Uterus (tissue), 2 donors: ENCODE results near the gene PEAK1.

Experiments used
- POLR2A ChIP-seq, 2 donors: fragments of 450-650 bp; IDR thresholded peaks; one replicate each; pipeline ENCODE4 v1.6.1; 2016; ENCODE audit warnings: antibody characterized with exemption in 2 of 2, mild to moderate bottlenecking in 1 of 2, moderate library complexity in 1 of 2
- TF ChIP-seq, protein P1 (sequence below), 4 experiments: fragments of 200-600 bp in 2 of 4; fragments of 450-650 bp in 2 of 4; sonication (generic) in 2 of 4; IDR thresholded peaks; one replicate each; pipeline ENCODE4 v1.5.1; 2016 to 2019; ENCODE audit warnings: antibody characterized with exemption in 4 of 4, mild to moderate bottlenecking in 2 of 4, moderate library complexity in 1 of 4

GRCh38 chr15:77276943-77277342 lies 143.0 kb downstream of the PEAK1 start:
- TF ChIP-seq, protein P1, sequence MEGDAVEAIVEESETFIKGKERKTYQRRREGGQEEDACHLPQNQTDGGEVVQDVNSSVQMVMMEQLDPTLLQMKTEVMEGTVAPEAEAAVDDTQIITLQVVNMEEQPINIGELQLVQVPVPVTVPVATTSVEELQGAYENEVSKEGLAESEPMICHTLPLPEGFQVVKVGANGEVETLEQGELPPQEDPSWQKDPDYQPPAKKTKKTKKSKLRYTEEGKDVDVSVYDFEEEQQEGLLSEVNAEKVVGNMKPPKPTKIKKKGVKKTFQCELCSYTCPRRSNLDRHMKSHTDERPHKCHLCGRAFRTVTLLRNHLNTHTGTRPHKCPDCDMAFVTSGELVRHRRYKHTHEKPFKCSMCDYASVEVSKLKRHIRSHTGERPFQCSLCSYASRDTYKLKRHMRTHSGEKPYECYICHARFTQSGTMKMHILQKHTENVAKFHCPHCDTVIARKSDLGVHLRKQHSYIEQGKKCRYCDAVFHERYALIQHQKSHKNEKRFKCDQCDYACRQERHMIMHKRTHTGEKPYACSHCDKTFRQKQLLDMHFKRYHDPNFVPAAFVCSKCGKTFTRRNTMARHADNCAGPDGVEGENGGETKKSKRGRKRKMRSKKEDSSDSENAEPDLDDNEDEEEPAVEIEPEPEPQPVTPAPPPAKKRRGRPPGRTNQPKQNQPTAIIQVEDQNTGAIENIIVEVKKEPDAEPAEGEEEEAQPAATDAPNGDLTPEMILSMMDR (IDR thresholded peaks at IDR 0.05) = no peak
- no peak for TF ChIP-seq POLR2A (IDR thresholded peaks at IDR 0.05)
